Sigmoid colon (tissue), 7 donors: ENCODE results near the gene P3R3URF. TPM values are rescaled to one million over a fixed set of nuclear protein-coding genes. Genes with fewer than 3 reads are reported as not detected.
A peak's percentile ranks its signal among the peaks of the same experiment; 100 is the strongest.

Experiments used
- DNase-seq: peaks from one replicate; pipeline ENCODE4 v3.0.0-alpha.2; 2019
- H3K27ac ChIP-seq, 4 donors: fragments of 200-600 bp; sonication (generic); one replicate each; pipeline ENCODE4 v1.5.1; 2016 to 2019; ENCODE audit warnings: mild to moderate bottlenecking in 1 of 4
- H3K27me3 ChIP-seq, 3 donors: fragments of 200-600 bp; sonication (generic); one replicate each; pipeline ENCODE4 v1.5.1; 2019; ENCODE audit warnings: mild to moderate bottlenecking in 1 of 3
- H3K36me3 ChIP-seq, 4 donors: fragments of 200-600 bp; sonication (generic); one replicate each; pipeline ENCODE4 v1.5.1; 2016 to 2019
- H3K4me1 ChIP-seq, 4 donors: fragments of 200-600 bp; sonication (generic); one replicate each; pipeline ENCODE4 v1.5.1; 2017 to 2019
- H3K4me3 ChIP-seq, 4 donors: fragments of 200-600 bp; sonication (generic); one replicate each; pipeline ENCODE4 v1.5.1; 2017 to 2019; ENCODE audit warnings: mild to moderate bottlenecking in 2 of 4, moderate library complexity in 1 of 4
- H3K9me3 ChIP-seq, 4 donors: fragments of 200-600 bp in 3 of 4; sonication (generic) in 3 of 4; one replicate each; pipeline versions ENCODE4 v1.5.1 to v1.6.1; 2013 to 2019
- CTCF ChIP-seq, 4 experiments: fragments of 450-650 bp in 3 of 4; fragments of 200-600 bp in 1 of 4; IDR thresholded peaks; one replicate each; pipeline ENCODE4 v1.5.1; 2016 to 2019; ENCODE audit warnings: antibody characterized with exemption in 4 of 4, mild to moderate bottlenecking in 3 of 4, moderate library complexity in 2 of 4
- EP300 ChIP-seq, 4 donors: sonication (generic); formaldehyde crosslinking; IDR thresholded peaks; one replicate each; pipeline ENCODE4 v1.6.1; 2017; ENCODE audit warnings: antibody characterized with exemption in 4 of 4
- POLR2A ChIP-seq, 2 donors: fragments of 450-650 bp; IDR thresholded peaks; one replicate each; pipeline ENCODE4 v1.6.1; 2016; ENCODE audit warnings: antibody characterized with exemption in 2 of 2, mild to moderate bottlenecking in 2 of 2, moderate library complexity in 2 of 2
- POLR2AphosphoS5 ChIP-seq, 4 donors: sonication (generic); formaldehyde crosslinking; IDR thresholded peaks; one replicate each; pipeline ENCODE4 v1.6.1; 2017; ENCODE audit warnings: antibody characterized with exemption in 4 of 4
- WGBS, 2 donors: extraction: QIAGEN DNeasy Blood & Tissue Kit; methylation state at CpG; one replicate each; pipeline ENCODE4 v1.1.7; 2013; 5-methylcytosine and 5-hydroxymethylcytosine counted together
- intact Hi-C: fragments of 100-400 bp; cut with DNase I; formaldehyde crosslinking; loops from one replicate; pipeline ENCODE4 v1.15.1; 2023
- polyA plus RNA-seq, 3 donors: library from polyadenylated mRNA; stranded (reverse); fragments of 200-250 nt; gene quantifications; one replicate each; pipeline ENCODE4 v1.2.3, GENCODE V29; 2013
- total RNA-seq, 4 donors: library from RNA; depleted of rRNA; stranded (reverse); fragments of >200 nt; gene quantifications; one replicate each; pipeline ENCODE4 v1.1.0, GENCODE V29; 2016
- donor health status: healthy with polysubstance abuse.
- donor health status: Bipolar disorder and iron deficiency.
- donor health status: healthy.

The P3R3URF gene
- total and polyA plus RNA-seq, 7 donors = not detected

DNA sequence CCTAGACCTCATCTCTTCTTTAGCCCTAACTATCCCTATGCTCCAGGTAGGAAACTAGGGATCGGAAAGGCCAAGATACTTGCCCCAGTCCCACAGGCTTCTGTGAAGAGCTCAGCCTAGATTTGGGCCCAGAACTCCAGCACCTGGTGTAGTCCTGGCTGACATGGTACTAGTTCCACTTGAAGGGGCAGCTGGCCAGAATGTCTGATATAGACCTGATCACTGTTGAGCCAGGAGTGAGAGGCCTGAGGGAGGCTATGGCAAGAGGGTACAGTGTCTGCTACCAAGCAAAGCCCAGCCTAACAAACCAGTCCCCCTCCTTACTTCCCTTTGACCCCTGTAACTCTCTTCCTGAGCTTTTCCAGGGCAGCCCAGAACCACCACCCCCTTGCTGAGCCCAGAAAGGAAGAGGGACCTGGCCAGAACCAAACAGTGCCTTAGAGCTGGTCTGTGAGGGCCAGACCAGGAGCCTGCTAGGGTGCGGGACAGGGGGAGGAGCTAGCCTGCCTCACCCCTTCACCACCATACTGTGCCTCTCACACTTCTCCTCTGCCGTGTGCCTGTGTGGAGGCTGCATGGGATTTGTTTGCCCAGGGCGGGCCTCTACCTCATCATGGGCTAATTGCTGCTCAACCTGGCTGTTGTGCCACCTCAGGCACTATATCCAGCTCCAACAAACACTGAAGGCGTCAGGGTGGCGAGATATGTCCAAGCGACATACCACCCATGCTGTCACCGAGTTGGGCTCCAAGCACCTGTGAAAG, 11.0 kb upstream of the P3R3URF start:
- no peak for DNase-seq
- intact Hi-C loops = no loop called here
- H3K4me1 ChIP-seq = peaks cover 0 to 16% (median 5%) of the 10 kb centered on the region in 4 donors
- no peaks in the 10 kb centered on the region for H3K27me3 ChIP-seq
- 30 to 77% methylated on average over 8 of the region's 8 CpGs for WGBS, 2 donors
- H3K36me3 ChIP-seq = peaks cover 0 to 48% (median 20%) of the 10 kb centered on the region in 4 donors
- TF ChIP-seq EP300 (IDR thresholded peaks at IDR 0.05) (no peak), POLR2A (IDR thresholded peaks at IDR 0.05) (peak in 1 of 2 donors; percentile 33)
- no peaks in the 10 kb centered on the region for H3K9me3 ChIP-seq
- no peak overlapping the region for H3K4me3 ChIP-seq
- no peak overlapping the region for H3K27ac ChIP-seq

- intact Hi-C loops = no loop called here
- Histone ChIP-seq H3K4me1 (peaks cover 0 to 16% (median 5%) of the 10 kb centered on the region in 4 donors), H3K9me3 (no peaks in the 10 kb centered on the region), H3K27ac (no peak overlapping the region), H3K36me3 (peaks cover 0 to 36% (median 15%) of the 10 kb centered on the region in 4 donors), H3K4me3 (no peak overlapping the region), H3K27me3 (no peaks in the 10 kb centered on the region)
- WGBS, 2 donors = 84 to 87% methylated on average over 2 of the region's 2 CpGs
- DNase-seq = no peak
- TF ChIP-seq EP300 (IDR thresholded peaks at IDR 0.05) = no peak
- no peak for TF ChIP-seq POLR2AphosphoS5 (IDR thresholded peaks at IDR 0.05)
- no peak for TF ChIP-seq POLR2A (IDR thresholded peaks at IDR 0.05)
- TF ChIP-seq CTCF (IDR thresholded peaks at IDR 0.05) = no peak
Observed at GRCh38 chr1:46186076-46186475, 9.8 kb upstream of the P3R3URF start.

DNA sequence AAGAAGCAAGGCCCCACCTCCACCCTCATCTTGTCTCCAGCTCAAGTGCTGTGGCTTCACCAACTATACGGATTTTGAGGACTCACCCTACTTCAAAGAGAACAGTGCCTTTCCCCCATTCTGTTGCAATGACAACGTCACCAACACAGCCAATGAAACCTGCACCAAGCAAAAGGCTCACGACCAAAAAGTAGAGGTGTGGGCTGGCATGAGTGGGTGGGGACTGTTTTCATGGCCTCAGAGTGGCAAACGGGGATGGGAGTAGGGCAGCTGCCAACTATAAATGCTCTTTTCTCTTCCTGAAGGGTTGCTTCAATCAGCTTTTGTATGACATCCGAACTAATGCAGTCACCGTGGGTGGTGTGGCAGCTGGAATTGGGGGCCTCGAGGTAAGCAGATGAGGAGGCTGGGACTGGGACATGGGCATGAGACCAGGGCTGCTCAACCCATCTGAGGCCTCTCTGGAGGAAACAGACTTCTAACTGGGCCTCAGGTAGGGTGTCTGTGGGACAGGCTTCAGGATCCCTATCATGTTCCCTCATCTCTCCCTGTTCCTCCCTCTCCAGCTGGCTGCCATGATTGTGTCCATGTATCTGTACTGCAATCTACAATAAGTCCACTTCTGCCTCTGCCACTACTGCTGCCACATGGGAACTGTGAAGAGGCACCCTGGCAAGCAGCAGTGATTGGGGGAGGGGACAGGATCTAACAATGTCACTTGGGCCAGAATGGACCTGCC, 8.8 kb upstream of the P3R3URF start:
- TF ChIP-seq POLR2A (IDR thresholded peaks at IDR 0.05) (no peak), POLR2AphosphoS5 (IDR thresholded peaks at IDR 0.05) (no peak), CTCF (IDR thresholded peaks at IDR 0.05) (no peak), EP300 (IDR thresholded peaks at IDR 0.05) (no peak)
- intact Hi-C loops = no loop called here
- DNase-seq = no peak
- Histone ChIP-seq H3K27ac (no peak overlapping the region), H3K36me3 (peaks cover 0 to 26% (median 9%) of the 10 kb centered on the region in 4 donors), H3K4me3 (no peak overlapping the region), H3K4me1 (peaks cover 0 to 16% (median 5%) of the 10 kb centered on the region in 4 donors), H3K27me3 (no peaks in the 10 kb centered on the region), H3K9me3 (no peaks in the 10 kb centered on the region)
- 66 to 69% methylated on average over 7 of the region's 7 CpGs for WGBS, 2 donors

GRCh38 chr1:46183926-46184557, 7.8 kb upstream of the P3R3URF start:
- Histone ChIP-seq H3K36me3 (peaks cover 0 to 18% (median 6%) of the 10 kb centered on the region in 4 donors), H3K27me3 (no peaks in the 10 kb centered on the region), H3K27ac (peak overlapping the region; percentile 57 to 66 (median 63)), H3K4me3 (no peak overlapping the region), H3K4me1 (peaks cover 0 to 16% (median 5%) of the 10 kb centered on the region in 4 donors), H3K9me3 (no peaks in the 10 kb centered on the region)
- TF ChIP-seq POLR2A (IDR thresholded peaks at IDR 0.05) = no peak
- no peak for TF ChIP-seq CTCF (IDR thresholded peaks at IDR 0.05)
- no peak for TF ChIP-seq POLR2AphosphoS5 (IDR thresholded peaks at IDR 0.05)
- no peak for TF ChIP-seq EP300 (IDR thresholded peaks at IDR 0.05)
- WGBS, 2 donors = 66 to 79% methylated on average over 12 of the region's 12 CpGs
- intact Hi-C loops = no loop called here
- DNase-seq = no peak
